Right lobe of liver (tissue), 6 donors: ENCODE measurements around the gene CFAP61. TPM values are rescaled to one million over a fixed set of nuclear protein-coding genes. Genes with fewer than 3 reads are reported as not detected.

Source experiments
- ATAC-seq, 4 donors: fragments of 200-7000 bp; cut with Tn5 transposase; one replicate each; pipeline ENCODE4 v1.9.1; 2020; ENCODE audit warnings: mild to moderate bottlenecking in 4 of 4, moderate library complexity in 4 of 4
- DNase-seq, 3 donors: peaks; one replicate each; pipeline ENCODE4 v3.0.0-alpha.2; 2020
- H3K27ac ChIP-seq, 3 donors: fragments of 200-600 bp; one replicate each; pipeline ENCODE4 v1.8.0; 2022
- H3K27me3 ChIP-seq, 2 donors: fragments of 200-600 bp; one replicate each; pipeline ENCODE4 v1.8.0; 2022
- H3K36me3 ChIP-seq, 4 donors: fragments of 200-600 bp; sonication (generic) in 1 of 4; one replicate each; pipeline versions ENCODE4 v1.5.1 to v1.8.0; 2017 to 2022; ENCODE audit warnings: control low read depth in 1 of 4
- H3K4me1 ChIP-seq, 4 donors: fragments of 200-600 bp; sonication (generic) in 1 of 4; one replicate each; pipeline versions ENCODE4 v1.5.1 to v1.8.0; 2017 to 2022; ENCODE audit warnings: control low read depth in 1 of 4
- H3K4me3 ChIP-seq, 3 donors: fragments of 200-600 bp; one replicate each; pipeline ENCODE4 v1.8.0; 2022
- H3K9me3 ChIP-seq, 4 donors: fragments of 200-600 bp; sonication (generic) in 1 of 4; one replicate each; pipeline versions ENCODE4 v1.5.1 to v1.8.0; 2017 to 2022; ENCODE audit warnings: control low read depth in 1 of 4
- CTCF ChIP-seq, 4 donors: fragments of 200-600 bp in 3 of 4; fragments of 450-650 bp in 1 of 4; IDR thresholded peaks; one replicate each; pipeline versions ENCODE4 v1.5.1 to v1.8.0; 2016 to 2022; ENCODE audit warnings: antibody characterized with exemption in 4 of 4, mild to moderate bottlenecking in 2 of 4
- POLR2A ChIP-seq: fragments of 450-650 bp; IDR thresholded peaks from one replicate; pipeline ENCODE4 v1.6.1; 2017; ENCODE audit warnings: antibody characterized with exemption, mild to moderate bottlenecking
- WGBS: methylation state at CpG from one replicate; pipeline ENCODE4 v1.1.6; 2018; ENCODE audit warnings: low coverage, low lambda C conversion rate; ENCODE audit not compliant: insufficient coverage; ENCODE audit errors: missing lambda C conversion rate; 5-methylcytosine and 5-hydroxymethylcytosine counted together
- intact Hi-C, 2 donors: fragments of 100-400 bp; cut with DNase I; formaldehyde crosslinking; loops; one replicate each; pipeline versions ENCODE4 v1.11.2 to v1.14.1; 2022
- total RNA-seq, 6 experiments: library from RNA; depleted of rRNA in 2 of 6; stranded (reverse); fragments of >200 nt in 2 of 6; fragmentation: NEBNext Ultra II Directional in 3 of 6; extraction: Animal tissue kit (Norgen Biotek cat#: 25700) in 3 of 6; gene quantifications; one replicate each; pipeline versions ENCODE4 v1.1.0 to v1.2.4, GENCODE V29; 2016 to 2023
- donor health status: DM: no; HTN: yes; CAD: no.
- donor health status: DM: no; HTN: no; CAD: no.
- donor health status: DM: no; HTN: no; CAD: no.
- donor health status: DM: no; HTN: yes; CAD: no.
- donor health status: DM: no; HTN: yes; CAD: no.

CFAP61 gene
- total RNA-seq, 6 experiments from 2014 or later: not detected

DNA sequence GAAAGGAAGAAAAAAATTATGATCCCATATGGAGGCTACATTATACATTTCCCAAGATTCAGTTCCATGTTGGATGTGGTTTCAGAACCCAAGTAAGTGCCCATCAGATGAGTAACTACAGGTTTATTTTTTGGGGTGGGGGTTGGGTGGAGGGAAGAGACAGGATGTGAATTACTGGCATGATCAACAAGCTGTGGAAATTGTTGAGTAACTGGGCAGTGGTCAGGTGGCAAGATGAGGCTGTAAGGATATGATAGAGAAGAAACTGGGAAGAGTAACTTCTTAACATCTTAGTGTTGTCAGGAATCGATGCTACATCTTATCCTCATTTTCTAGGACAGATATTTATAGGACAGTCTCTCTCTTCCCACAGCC, 153.5 kb downstream of the CFAP61 start:
- ATAC-seq (no peak), DNase-seq (no peak)
- Histone ChIP-seq H3K36me3 (no peaks in the 10 kb centered on the region), H3K4me3 (no peak overlapping the region), H3K27ac (no peak overlapping the region), H3K9me3 (no peaks in the 10 kb centered on the region), H3K27me3 (no peaks in the 10 kb centered on the region), H3K4me1 (no peaks in the 10 kb centered on the region)
- TF ChIP-seq POLR2A (no peak), CTCF (IDR thresholded peaks at IDR 0.05) (no peak)
- intact Hi-C loops: no loop called here
- WGBS: 71% methylated on average over 1 of the region's 1 CpG

GRCh38 chr20:20206788-20207187, 154.5 kb downstream of the CFAP61 start:
- DNase-seq (no peak), ATAC-seq (peak in 1 of 4 donors; percentile 64)
- Histone ChIP-seq H3K9me3 (no peaks in the 10 kb centered on the region), H3K27me3 (no peaks in the 10 kb centered on the region), H3K4me3 (no peak overlapping the region), H3K36me3 (no peaks in the 10 kb centered on the region), H3K27ac (no peak overlapping the region), H3K4me1 (no peaks in the 10 kb centered on the region)
- 47% methylated on average over 1 of the region's 1 CpG for WGBS
- no peak for TF ChIP-seq CTCF (IDR thresholded peaks at IDR 0.05)
- no peak for TF ChIP-seq POLR2A
- intact Hi-C loops: no loop called here

DNA sequence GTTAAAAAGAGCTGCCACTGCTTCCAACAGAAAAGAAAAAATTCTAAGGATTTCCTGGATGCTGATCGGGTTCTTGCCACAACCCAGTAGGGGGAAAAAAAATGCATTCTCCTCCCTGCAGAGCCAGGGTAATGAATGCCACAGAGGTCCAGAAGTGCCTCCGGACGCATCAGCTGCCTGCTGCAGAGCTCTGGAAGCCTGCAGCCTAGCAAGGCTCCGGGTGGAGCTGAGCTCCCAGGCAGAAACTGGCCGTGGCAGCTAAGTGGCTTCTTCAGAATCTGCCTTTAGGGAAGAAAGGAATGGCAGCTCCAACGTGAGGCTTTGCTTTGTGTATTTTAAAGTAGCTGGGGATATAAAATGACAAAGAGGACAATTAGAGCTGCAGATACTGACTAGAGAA, 155.0 kb downstream of the CFAP61 start:
- Histone ChIP-seq H3K4me1 (no peaks in the 10 kb centered on the region), H3K36me3 (no peaks in the 10 kb centered on the region), H3K27ac (no peak overlapping the region), H3K9me3 (no peaks in the 10 kb centered on the region), H3K27me3 (no peaks in the 10 kb centered on the region), H3K4me3 (no peak overlapping the region)
- TF ChIP-seq POLR2A (no peak), CTCF (IDR thresholded peaks at IDR 0.05) (no peak)
- intact Hi-C loops: no loop called here
- DNase-seq: no peak
- no peak for ATAC-seq
- WGBS: 11% methylated on average over 2 of the region's 6 CpGs

DNA sequence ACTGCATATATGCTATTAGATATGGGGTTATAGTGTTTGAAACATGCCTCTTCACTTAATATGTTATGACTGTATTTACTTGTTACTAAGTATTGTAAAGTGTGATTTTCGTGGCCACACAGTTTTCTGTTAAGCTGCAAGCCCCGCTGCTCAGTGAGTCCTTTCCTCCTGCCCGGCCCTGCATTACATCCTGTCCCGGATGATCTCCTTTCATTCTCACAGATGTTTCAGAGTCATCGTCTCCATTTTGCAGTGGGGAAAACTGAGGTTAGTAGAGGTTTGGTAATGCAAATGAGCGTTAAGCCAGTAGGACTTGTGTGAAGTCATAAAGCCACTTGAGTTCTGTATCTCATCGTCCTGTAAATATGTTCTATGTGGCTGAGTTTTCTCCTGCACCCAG, 155.5 kb downstream of the CFAP61 start:
- Histone ChIP-seq H3K4me1 (no peaks in the 10 kb centered on the region), H3K27me3 (no peaks in the 10 kb centered on the region), H3K9me3 (no peaks in the 10 kb centered on the region), H3K27ac (no peak overlapping the region), H3K4me3 (no peak overlapping the region), H3K36me3 (no peaks in the 10 kb centered on the region)
- 81% methylated on average over 7 of the region's 7 CpGs for WGBS
- intact Hi-C loops: no loop called here
- ATAC-seq (no peak), DNase-seq (no peak)
- TF ChIP-seq CTCF (IDR thresholded peaks at IDR 0.05) (no peak), POLR2A (no peak)

GRCh38 chr20:20209684-20210083, 157.4 kb downstream of the CFAP61 start:
- Histone ChIP-seq H3K9me3 (no peaks in the 10 kb centered on the region), H3K36me3 (no peaks in the 10 kb centered on the region), H3K27me3 (no peaks in the 10 kb centered on the region), H3K4me1 (no peaks in the 10 kb centered on the region), H3K4me3 (no peak overlapping the region), H3K27ac (no peak overlapping the region)
- WGBS: 76% methylated on average over 4 of the region's 5 CpGs
- ATAC-seq: no peak
- DNase-seq: no peak
- TF ChIP-seq CTCF (IDR thresholded peaks at IDR 0.05) (no peak), POLR2A (no peak)
- intact Hi-C loops: no loop called here
